Ascending aorta (tissue), 2 donors: ENCODE results near the gene NDUFS3. TPM values are rescaled to one million over a fixed set of nuclear protein-coding genes. Genes with fewer than 3 reads are reported as not detected.

Experiments
- DNase-seq, 2 donors: peaks; one replicate each; pipeline ENCODE4 v3.0.0-alpha.2; 2019; ENCODE audit warnings: low spot score in 2 of 2
- H3K27ac ChIP-seq, 2 donors: fragments of 200-600 bp; sonication (generic); one replicate each; pipeline ENCODE4 v1.5.1; 2016 to 2017; ENCODE audit warnings: mild to moderate bottlenecking in 1 of 2
- H3K27me3 ChIP-seq: fragments of 200-600 bp; sonication (generic); one replicate; pipeline ENCODE4 v1.5.1; 2017
- H3K36me3 ChIP-seq, 2 donors: fragments of 200-600 bp; sonication (generic); one replicate each; pipeline ENCODE4 v1.5.1; 2016
- H3K4me1 ChIP-seq, 2 donors: fragments of 200-600 bp; sonication (generic); one replicate each; pipeline ENCODE4 v1.5.1; 2016 to 2017; ENCODE audit warnings: mild to moderate bottlenecking in 1 of 2
- H3K4me3 ChIP-seq, 2 donors: fragments of 200-600 bp; sonication (generic); one replicate each; pipeline ENCODE4 v1.5.1; 2016 to 2017; ENCODE audit warnings: mild to moderate bottlenecking in 1 of 2
- H3K9me3 ChIP-seq, 2 donors: fragments of 200-600 bp; sonication (generic); one replicate each; pipeline ENCODE4 v1.5.1; 2016
- CTCF ChIP-seq, 3 experiments: fragments of 200-600 bp in 2 of 3; fragments of 450-650 bp in 1 of 3; sonication (generic) in 2 of 3; IDR thresholded peaks; one replicate each; pipeline ENCODE4 v1.5.1; 2016 to 2019; ENCODE audit warnings: antibody characterized with exemption in 3 of 3, mild to moderate bottlenecking in 1 of 3, moderate library complexity in 1 of 3
- intact Hi-C: fragments of 100-400 bp; cut with DNase I; formaldehyde crosslinking; loops from one replicate; pipeline ENCODE4 v1.15.1; 2023
- total RNA-seq: library from RNA; depleted of rRNA; stranded (reverse); fragments of >200 nt; gene quantifications from one replicate; pipeline ENCODE4 v1.1.0, GENCODE V29; 2016

The NDUFS3 gene
- total RNA-seq, 1 donor from 2014 or later, result 19.9 TPM

GRCh38 chr11:47583844-47584243 is 5.0 kb downstream of the NDUFS3 start:
- H3K36me3 ChIP-seq, result peaks cover 38 to 43% of the 10 kb centered on the region in 2 donors
- H3K9me3 ChIP-seq, result no peaks in the 10 kb centered on the region
- DNase-seq, result no peak
- peaks cover 3 to 4% of the 10 kb centered on the region in 2 donors for H3K4me1 ChIP-seq
- H3K4me3 ChIP-seq, result no peak overlapping the region
- no peak overlapping the region for H3K27ac ChIP-seq
- no peaks in the 10 kb centered on the region for H3K27me3 ChIP-seq
- no peak for TF ChIP-seq CTCF (IDR thresholded peaks at IDR 0.05)
- intact Hi-C loops, result no loop called here

- intact Hi-C loops, result no loop called here
- no peak within 1 kb of the TSS for H3K27ac ChIP-seq
These were observed 7.4 kb downstream of the NDUFS3 start, which contains the start of gene FAM180B for GRCh38 chr11:47586098-47586855. Gene FAM180B (plus strand): TSS chr11:47586678. CDS start chr11:47586769, 91 bp downstream.

GRCh38 chr11:47587039-47587716 is 8.3 kb downstream of the NDUFS3 start:
- no peaks in the 10 kb centered on the region for H3K4me1 ChIP-seq
- TF ChIP-seq CTCF (IDR thresholded peaks at IDR 0.05), result no peak
- DNase-seq, result no peak
- H3K9me3 ChIP-seq, result no peaks in the 10 kb centered on the region
- no peaks in the 10 kb centered on the region for H3K27me3 ChIP-seq
- intact Hi-C loops, result no loop called here
- no peak overlapping the region for H3K27ac ChIP-seq
- H3K4me3 ChIP-seq, result no peak overlapping the region
- H3K36me3 ChIP-seq, result peaks cover 21 to 29% of the 10 kb centered on the region in 2 donors

More at GRCh38 chr11:47586098-47586855, 7.4 kb downstream of the NDUFS3 start, which contains the start of gene FAM180B:
- no peak within 1 kb of the TSS for H3K4me3 ChIP-seq
- peaks cover 30 to 37% of the 10 kb centered on the region in 2 donors for H3K36me3 ChIP-seq
- DNase-seq, result no peak
- H3K9me3 ChIP-seq, result no peaks in the 10 kb centered on the region
- no peaks in the 10 kb centered on the region for H3K4me1 ChIP-seq
- H3K27me3 ChIP-seq, result no peaks in the 10 kb centered on the region
- TF ChIP-seq CTCF (IDR thresholded peaks at IDR 0.05), result no peak

GRCh38 chr11:47587723-47588326 is 9.0 kb downstream of the NDUFS3 start:
- peaks cover 15 to 22% of the 10 kb centered on the region in 2 donors for H3K36me3 ChIP-seq
- no peaks in the 10 kb centered on the region for H3K4me1 ChIP-seq
- H3K9me3 ChIP-seq, result no peaks in the 10 kb centered on the region
- DNase-seq, result peak in 1 of 2 donors; percentile 18
- no peaks in the 10 kb centered on the region for H3K27me3 ChIP-seq
- no peak for TF ChIP-seq CTCF (IDR thresholded peaks at IDR 0.05)
- intact Hi-C loops, result no loop called here
- H3K27ac ChIP-seq, result no peak overlapping the region
- H3K4me3 ChIP-seq, result no peak overlapping the region

GRCh38 chr11:47589118-47589517 is 10.2 kb downstream of the NDUFS3 start:
- Histone ChIP-seq H3K36me3 (peaks cover 2 to 10% of the 10 kb centered on the region in 2 donors), H3K4me1 (no peaks in the 10 kb centered on the region), H3K27ac (no peak overlapping the region), H3K9me3 (no peaks in the 10 kb centered on the region), H3K4me3 (peak overlapping the region in 1 of 2 donors; percentile 54), H3K27me3 (no peaks in the 10 kb centered on the region)
- no peak for TF ChIP-seq CTCF (IDR thresholded peaks at IDR 0.05)
- no peak for DNase-seq
- intact Hi-C loops, result no loop called here
